C4-2B (cell line): ENCODE results near the gene SUSD1.

Experiments used
- CTCF ChIP-seq: fragments of 450-650 bp; conservative IDR thresholded peaks from 2 replicates; pipeline ENCODE4 v1.5.1; 2017; ENCODE audit warnings: mild to moderate bottlenecking
- ZFX ChIP-seq: fragments of 450-650 bp; IDR thresholded peaks from 2 replicates; pipeline ENCODE4 v1.6.1; 2017

DNA sequence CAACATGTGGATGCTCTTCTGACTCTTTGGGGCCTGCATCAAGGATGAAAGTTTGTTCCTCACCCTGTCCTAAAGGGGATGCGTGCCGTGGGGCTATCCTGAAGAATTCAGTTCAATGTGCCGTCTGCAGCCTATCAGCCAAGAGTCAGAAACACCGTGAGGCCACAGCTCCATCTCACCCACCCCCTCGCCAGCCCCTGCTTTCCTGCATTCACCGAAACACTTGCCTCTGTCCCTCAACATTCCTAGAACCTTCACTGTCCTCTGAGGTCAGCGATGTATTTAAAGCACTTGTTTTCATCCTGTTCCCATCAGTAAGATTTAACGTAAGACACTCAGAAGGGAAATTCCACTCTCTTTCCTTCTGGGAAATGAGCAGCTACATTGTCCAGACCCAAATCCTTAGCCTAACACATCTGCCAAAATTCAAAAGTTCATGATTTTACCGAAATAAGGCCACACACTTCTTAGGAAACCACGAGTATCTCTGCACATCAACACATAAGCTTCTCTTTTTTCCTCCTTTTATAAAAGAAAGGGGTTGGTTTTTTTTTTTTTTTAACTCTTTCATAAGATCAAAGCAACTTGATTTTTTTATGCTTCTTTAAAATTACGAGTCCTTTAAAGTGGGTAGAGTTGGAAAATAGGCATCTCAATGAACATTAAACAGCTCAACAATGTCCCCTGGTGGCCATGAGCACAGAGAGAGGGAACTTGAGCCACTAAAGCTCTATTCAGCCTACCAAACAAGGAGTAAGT is 100.7 kb downstream of the SUSD1 start:
- no peak for TF ChIP-seq ZFX
- TF ChIP-seq CTCF: peak; percentile 97
